ENCODE measurements around the gene FPGT. TPM values are rescaled to one million over a fixed set of nuclear protein-coding genes. Genes with fewer than 3 reads are reported as not detected.

Gene FPGT
- total RNA-seq, 1 experiment from 2014 or later, result 4.6 TPM

DNA sequence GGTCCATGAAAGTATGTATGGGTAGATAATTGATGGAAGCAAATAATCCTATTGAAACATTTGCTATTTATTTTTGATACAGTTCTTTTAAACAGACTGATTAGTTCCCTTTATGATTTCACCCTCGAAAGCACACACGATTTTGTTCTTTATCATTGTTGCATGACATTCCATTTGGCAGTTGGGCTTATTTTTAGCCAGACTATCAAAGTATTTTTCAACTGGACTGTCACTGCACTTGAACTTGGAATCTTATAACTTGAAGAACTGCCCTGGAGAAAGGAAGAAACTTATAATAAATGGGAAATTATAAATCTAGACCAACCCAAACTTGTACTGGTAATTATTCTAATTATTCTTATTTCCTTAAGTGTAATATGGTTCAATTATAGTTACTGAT, 37.1 kb downstream of the FPGT start, which contains the start of gene TNNI3K:
Gene TNNI3K, plus strand, starts transcription at position 235 of the 400 bp plus-strand sequence. Its CDS starts 65 bp downstream, at position 300.
- Histone ChIP-seq H3K9me3 (ENCODE audit: low read length) (no peaks in the 10 kb centered on the region), H3K9me2 (replicated peaks; ENCODE audit: low read length) (no peaks in the 10 kb centered on the region), H3K4me1 (ENCODE audit: insufficient read depth, low read length) (no peaks in the 10 kb centered on the region), H3K79me2 (ENCODE audit: low read length) (no peaks in the 10 kb centered on the region), H3K27ac (ENCODE audit: low read length) (no peak within 1 kb of the TSS), H4K20me1 (ENCODE audit: low read length) (no peaks in the 10 kb centered on the region), H3K27me3 (ENCODE audit: low read length) (peaks cover 30% of the 10 kb centered on the region), H3K4me3 (ENCODE audit: low read length) (no peak within 1 kb of the TSS), H2AFZ (ENCODE audit: low read length) (no peak within 1 kb of the TSS), H3F3A (ENCODE audit: low read length, unreplicated experiment) (no peaks in the 10 kb centered on the region), H3K36me3 (ENCODE audit: low read depth, low read length) (no peaks in the 10 kb centered on the region), H3K9ac (ENCODE audit: low read length) (no peak within 1 kb of the TSS), H3K4me2 (ENCODE audit: low read length) (no peak within 1 kb of the TSS)
- TF ChIP-seq, protein P1, sequence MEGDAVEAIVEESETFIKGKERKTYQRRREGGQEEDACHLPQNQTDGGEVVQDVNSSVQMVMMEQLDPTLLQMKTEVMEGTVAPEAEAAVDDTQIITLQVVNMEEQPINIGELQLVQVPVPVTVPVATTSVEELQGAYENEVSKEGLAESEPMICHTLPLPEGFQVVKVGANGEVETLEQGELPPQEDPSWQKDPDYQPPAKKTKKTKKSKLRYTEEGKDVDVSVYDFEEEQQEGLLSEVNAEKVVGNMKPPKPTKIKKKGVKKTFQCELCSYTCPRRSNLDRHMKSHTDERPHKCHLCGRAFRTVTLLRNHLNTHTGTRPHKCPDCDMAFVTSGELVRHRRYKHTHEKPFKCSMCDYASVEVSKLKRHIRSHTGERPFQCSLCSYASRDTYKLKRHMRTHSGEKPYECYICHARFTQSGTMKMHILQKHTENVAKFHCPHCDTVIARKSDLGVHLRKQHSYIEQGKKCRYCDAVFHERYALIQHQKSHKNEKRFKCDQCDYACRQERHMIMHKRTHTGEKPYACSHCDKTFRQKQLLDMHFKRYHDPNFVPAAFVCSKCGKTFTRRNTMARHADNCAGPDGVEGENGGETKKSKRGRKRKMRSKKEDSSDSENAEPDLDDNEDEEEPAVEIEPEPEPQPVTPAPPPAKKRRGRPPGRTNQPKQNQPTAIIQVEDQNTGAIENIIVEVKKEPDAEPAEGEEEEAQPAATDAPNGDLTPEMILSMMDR (conservative IDR thresholded peaks at IDR 0.05; ENCODE audit: low read depth, low read length), result no peak
- no peak for TF ChIP-seq EZH2phosphoT487 (IDR thresholded peaks at IDR 0.05; ENCODE audit: borderline replicate concordance, low read length)
- no peak for TF ChIP-seq EZH2 (IDR thresholded peaks at IDR 0.05; ENCODE audit: low read length, unreplicated experiment)
- no TSS peak for BruUV-seq (replicated peaks)
- ChIA-PET CTCF (no interaction called here), POLR2A (ENCODE audit: unreplicated experiment) (no interaction called here)
- intact Hi-C loops (cut with micrococcal nuclease), result no loop called here
- DNase-seq (no peak), ATAC-seq (no peak)

- intact Hi-C loops (cut with micrococcal nuclease), result no loop called here
- Histone ChIP-seq H4K20me1 (ENCODE audit: low read length) (no peaks in the 10 kb centered on the region), H2AFZ (ENCODE audit: low read length) (no peak overlapping the region), H3K27me3 (ENCODE audit: low read length) (peaks cover 30% of the 10 kb centered on the region), H3K79me2 (ENCODE audit: low read length) (no peaks in the 10 kb centered on the region), H3K4me3 (ENCODE audit: low read length) (no peak overlapping the region), H3K9ac (ENCODE audit: low read length) (no peak overlapping the region), H3K27ac (ENCODE audit: low read length) (no peak overlapping the region), H3K9me3 (ENCODE audit: low read length) (no peaks in the 10 kb centered on the region), H3K4me1 (ENCODE audit: insufficient read depth, low read length) (no peaks in the 10 kb centered on the region), H3F3A (ENCODE audit: low read length, unreplicated experiment) (no peaks in the 10 kb centered on the region), H3K36me3 (ENCODE audit: low read depth, low read length) (no peaks in the 10 kb centered on the region), H3K9me2 (replicated peaks; ENCODE audit: low read length) (no peaks in the 10 kb centered on the region), H3K4me2 (ENCODE audit: low read length) (no peak overlapping the region)
- BruUV-seq (replicated peaks), result no TSS peak
- ChIA-PET CTCF (no interaction called here), POLR2A (ENCODE audit: unreplicated experiment) (no interaction called here)
- ATAC-seq (no peak), DNase-seq (no peak)
- TF ChIP-seq EZH2 (IDR thresholded peaks at IDR 0.05; ENCODE audit: low read length, unreplicated experiment) (no peak), EZH2phosphoT487 (IDR thresholded peaks at IDR 0.05; ENCODE audit: borderline replicate concordance, low read length) (no peak)
- TF ChIP-seq, protein P1 (conservative IDR thresholded peaks at IDR 0.05; ENCODE audit: low read depth, low read length), result no peak
Measured at GRCh38 chr1:74236440-74236839, 38.4 kb downstream of the FPGT start.

DNA sequence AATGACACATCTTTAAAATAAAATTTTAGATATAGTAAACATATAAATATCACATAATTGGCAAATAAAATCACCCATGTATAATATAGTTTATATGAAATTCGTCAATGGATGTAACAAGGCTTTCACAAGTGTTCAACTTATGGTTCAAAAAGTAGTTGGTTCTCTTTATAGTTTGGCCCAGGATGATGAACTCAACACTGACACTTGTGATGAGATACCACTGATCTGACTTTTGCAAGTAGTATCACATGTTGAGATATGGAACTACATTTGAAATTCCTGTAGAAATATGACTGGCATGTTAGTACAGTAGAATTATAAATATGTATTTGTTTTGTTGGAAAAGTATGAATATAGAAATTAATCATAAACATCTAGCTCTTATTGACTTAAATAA, 39.0 kb downstream of the FPGT start:
- H3K9me3 ChIP-seq (ENCODE audit: low read length), result no peaks in the 10 kb centered on the region
- POLR2A ChIA-PET (ENCODE audit: unreplicated experiment), result no interaction called here
- no peaks in the 10 kb centered on the region for H4K20me1 ChIP-seq (ENCODE audit: low read length)
- DNase-seq (no peak), ATAC-seq (no peak)
- CTCF ChIA-PET, result no interaction called here
- no peaks in the 10 kb centered on the region for H3F3A ChIP-seq (ENCODE audit: low read length, unreplicated experiment)
- H3K27me3 ChIP-seq (ENCODE audit: low read length), result peaks cover 28% of the 10 kb centered on the region
- no peaks in the 10 kb centered on the region for H3K9me2 ChIP-seq (replicated peaks; ENCODE audit: low read length)
- H2AFZ ChIP-seq (ENCODE audit: low read length), result no peak overlapping the region
- no peaks in the 10 kb centered on the region for H3K79me2 ChIP-seq (ENCODE audit: low read length)
- TF ChIP-seq EZH2phosphoT487 (IDR thresholded peaks at IDR 0.05; ENCODE audit: borderline replicate concordance, low read length) (no peak), EZH2 (IDR thresholded peaks at IDR 0.05; ENCODE audit: low read length, unreplicated experiment) (no peak)
- TF ChIP-seq, protein P1 (conservative IDR thresholded peaks at IDR 0.05; ENCODE audit: low read depth, low read length), result no peak
- no peak overlapping the region for H3K4me2 ChIP-seq (ENCODE audit: low read length)
- H3K9ac ChIP-seq (ENCODE audit: low read length), result no peak overlapping the region
- H3K4me3 ChIP-seq (ENCODE audit: low read length), result no peak overlapping the region
- H3K36me3 ChIP-seq (ENCODE audit: low read depth, low read length), result no peaks in the 10 kb centered on the region
- H3K4me1 ChIP-seq (ENCODE audit: insufficient read depth, low read length), result no peaks in the 10 kb centered on the region
- no peak overlapping the region for H3K27ac ChIP-seq (ENCODE audit: low read length)
- intact Hi-C loops (cut with micrococcal nuclease), result no loop called here
- BruUV-seq (replicated peaks), result no TSS peak

All from PC-3 (cell line).